DOHH2 (cell line): ENCODE measurements around the gene SPRY1.
A peak's percentile ranks its signal among the peaks of the same experiment; 100 is the strongest.

Experiments
- H3F3A ChIP-seq: fragments of 200-600 bp; sonication (generic), shearing (Covaris generic); 2 replicates; pipeline ENCODE4 v1.6.0; 2016; ENCODE audit warnings: antibody characterized with exemption, mild to moderate bottlenecking; ENCODE audit not compliant: control insufficient read depth, insufficient read depth
- H3K27ac ChIP-seq: fragments of 200-600 bp; sonication (generic); 2 replicates; pipeline ENCODE4 v1.5.1; 2014; ENCODE audit warnings: low read depth, mild to moderate bottlenecking, low read length, moderate library complexity
- H3K27me3 ChIP-seq: fragments of 200-600 bp; sonication (generic); 2 replicates; pipeline ENCODE4 v1.6.1; 2014; ENCODE audit warnings: mild to moderate bottlenecking, low read length, mixed read lengths; ENCODE audit not compliant: control insufficient read depth
- H3K36me3 ChIP-seq: fragments of 200-600 bp; sonication (generic); 2 replicates; pipeline ENCODE4 v1.6.1; 2014; ENCODE audit warnings: mild to moderate bottlenecking, low read length, moderate library complexity, mixed read lengths; ENCODE audit not compliant: control insufficient read depth
- H3K4me1 ChIP-seq: fragments of 200-600 bp; sonication (generic); 2 replicates; pipeline ENCODE4 v1.6.1; 2014; ENCODE audit warnings: mild to moderate bottlenecking, low read length, mixed read lengths; ENCODE audit not compliant: control insufficient read depth
- H3K4me2 ChIP-seq: fragments of 200-600 bp; sonication (generic); 2 replicates; pipeline ENCODE4 v1.6.0; 2014; ENCODE audit warnings: mild to moderate bottlenecking, low read length, moderate library complexity
- H3K4me3 ChIP-seq: fragments of 200-600 bp; sonication (generic); 2 replicates; pipeline ENCODE4 v1.5.1; 2014; ENCODE audit warnings: mild to moderate bottlenecking, low read length, mixed read lengths
- H3K79me2 ChIP-seq: fragments of 200-600 bp; sonication (generic); 2 replicates; pipeline ENCODE4 v1.6.1; 2014; ENCODE audit warnings: mild to moderate bottlenecking, low read length, mixed read lengths; ENCODE audit not compliant: control insufficient read depth
- H3K9me2 ChIP-seq: fragments of 200-600 bp; sonication (generic); replicated peaks from 2 replicates; pipeline ENCODE4 v1.6.1; 2014; ENCODE audit warnings: mild to moderate bottlenecking, low read length, mixed read lengths; ENCODE audit not compliant: control insufficient read depth
- H3K9me3 ChIP-seq: fragments of 200-600 bp; sonication (generic); 2 replicates; pipeline ENCODE4 v1.6.1; 2014; ENCODE audit warnings: antibody characterized with exemption, low read length, mixed read lengths; ENCODE audit not compliant: control insufficient read depth, insufficient read depth
- H4K20me1 ChIP-seq: fragments of 200-600 bp; sonication (generic); 2 replicates; pipeline ENCODE4 v1.6.0; 2014; ENCODE audit warnings: low read depth, mild to moderate bottlenecking, antibody characterized with exemption, low read length, moderate library complexity; ENCODE audit not compliant: control insufficient read depth, insufficient read depth
- EZH2phosphoT487 ChIP-seq: fragments of 200-600 bp; sonication (generic); IDR thresholded peaks from 2 replicates; pipeline ENCODE4 v1.6.1; 2017; ENCODE audit warnings: borderline replicate concordance, mild to moderate bottlenecking, antibody characterized with exemption, low read length, moderate library complexity, mixed read lengths
- TF ChIP-seq, protein P1 (sequence below): fragments of 200-600 bp; sonication (generic); IDR thresholded peaks from one replicate; pipeline ENCODE4 v1.5.1; 2014; ENCODE audit warnings: antibody characterized with exemption, mild to moderate bottlenecking, low read depth, low read length; ENCODE audit not compliant: poor library complexity, severe bottlenecking

SPRY1 gene

DNA sequence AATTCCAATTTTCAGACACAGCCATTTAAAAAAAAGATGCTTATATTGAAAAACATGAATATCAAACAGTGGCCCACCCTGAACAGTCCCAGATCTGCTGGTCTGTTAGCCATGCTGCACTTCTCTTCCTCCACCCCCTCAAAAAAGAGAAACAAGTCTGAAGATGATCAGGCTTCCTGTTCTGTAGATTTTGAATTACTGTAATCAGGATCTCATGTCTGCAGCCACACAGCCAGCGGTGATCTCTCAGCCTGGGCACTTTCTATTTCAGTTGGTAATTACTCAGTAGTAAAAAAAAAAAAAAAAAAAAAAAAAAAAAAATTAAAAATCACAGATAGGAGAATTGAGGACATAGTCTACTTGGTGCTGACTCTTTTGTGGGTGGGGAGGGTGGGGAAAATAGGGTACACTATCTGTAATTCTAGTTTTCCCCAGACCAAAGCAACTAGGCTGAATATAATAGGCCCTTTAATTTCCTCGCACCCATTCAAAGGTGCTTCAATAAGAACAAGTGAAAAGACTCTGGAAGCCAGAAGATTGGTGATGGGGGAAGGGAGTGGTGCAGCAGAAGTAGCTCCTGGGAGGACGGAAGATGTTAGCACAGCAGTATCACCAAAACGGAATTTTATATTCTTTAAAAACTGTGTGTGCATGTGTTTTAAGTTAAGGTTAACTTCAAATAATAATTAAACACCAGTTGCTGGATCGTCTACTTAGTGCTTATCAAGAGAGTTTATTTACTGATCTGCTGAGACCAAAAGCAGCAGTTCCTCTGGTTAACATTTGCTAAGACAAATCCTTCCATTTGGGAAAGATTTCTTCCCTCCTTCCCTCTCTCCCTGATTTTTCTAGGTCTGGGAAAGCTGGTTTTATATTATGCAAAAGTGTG, 47.0 kb downstream of the SPRY1 start:
- H4K20me1 ChIP-seq: no peaks in the 10 kb centered on the region
- no peaks in the 10 kb centered on the region for H3F3A ChIP-seq
- peak overlapping the region; percentile 53 for H3K4me3 ChIP-seq
- H3K36me3 ChIP-seq: no peaks in the 10 kb centered on the region
- H3K9me2 ChIP-seq: no peaks in the 10 kb centered on the region
- H3K9me3 ChIP-seq: no peaks in the 10 kb centered on the region
- TF ChIP-seq, protein P1, sequence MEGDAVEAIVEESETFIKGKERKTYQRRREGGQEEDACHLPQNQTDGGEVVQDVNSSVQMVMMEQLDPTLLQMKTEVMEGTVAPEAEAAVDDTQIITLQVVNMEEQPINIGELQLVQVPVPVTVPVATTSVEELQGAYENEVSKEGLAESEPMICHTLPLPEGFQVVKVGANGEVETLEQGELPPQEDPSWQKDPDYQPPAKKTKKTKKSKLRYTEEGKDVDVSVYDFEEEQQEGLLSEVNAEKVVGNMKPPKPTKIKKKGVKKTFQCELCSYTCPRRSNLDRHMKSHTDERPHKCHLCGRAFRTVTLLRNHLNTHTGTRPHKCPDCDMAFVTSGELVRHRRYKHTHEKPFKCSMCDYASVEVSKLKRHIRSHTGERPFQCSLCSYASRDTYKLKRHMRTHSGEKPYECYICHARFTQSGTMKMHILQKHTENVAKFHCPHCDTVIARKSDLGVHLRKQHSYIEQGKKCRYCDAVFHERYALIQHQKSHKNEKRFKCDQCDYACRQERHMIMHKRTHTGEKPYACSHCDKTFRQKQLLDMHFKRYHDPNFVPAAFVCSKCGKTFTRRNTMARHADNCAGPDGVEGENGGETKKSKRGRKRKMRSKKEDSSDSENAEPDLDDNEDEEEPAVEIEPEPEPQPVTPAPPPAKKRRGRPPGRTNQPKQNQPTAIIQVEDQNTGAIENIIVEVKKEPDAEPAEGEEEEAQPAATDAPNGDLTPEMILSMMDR: no peak
- no peak for TF ChIP-seq EZH2phosphoT487
- peaks cover 34% of the 10 kb centered on the region for H3K4me1 ChIP-seq
- H3K27ac ChIP-seq: peak overlapping the region; percentile 67
- no peaks in the 10 kb centered on the region for H3K27me3 ChIP-seq
- no peaks in the 10 kb centered on the region for H3K79me2 ChIP-seq
- peak overlapping the region; percentile 75 for H3K4me2 ChIP-seq

DNA sequence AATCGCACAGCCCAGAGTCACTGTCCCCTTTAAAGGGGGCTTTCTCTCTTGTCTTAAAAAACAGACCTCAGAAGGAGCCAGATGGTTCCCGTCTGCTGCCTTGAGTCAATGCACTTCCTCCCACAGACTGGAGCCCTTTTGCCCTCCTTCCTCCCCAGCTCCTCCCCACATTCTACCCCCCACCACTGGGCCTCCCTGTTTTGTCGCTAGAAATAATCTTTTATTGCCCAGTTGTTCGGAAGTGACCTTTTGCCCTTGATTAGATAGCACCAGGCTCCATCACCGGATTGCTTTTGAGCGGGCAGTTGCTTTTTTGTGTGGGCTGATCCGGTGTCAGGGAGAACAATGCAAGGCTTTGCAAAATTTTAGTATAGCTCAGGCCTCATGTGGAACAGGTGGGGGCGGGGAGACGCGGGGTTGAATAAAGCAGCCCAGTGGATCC, 47.7 kb downstream of the SPRY1 start:
- peaks cover 38% of the 10 kb centered on the region for H3K4me1 ChIP-seq
- peak overlapping the region; percentile 53 for H3K4me3 ChIP-seq
- H3K9me3 ChIP-seq: no peaks in the 10 kb centered on the region
- H3K36me3 ChIP-seq: no peaks in the 10 kb centered on the region
- no peak for TF ChIP-seq EZH2phosphoT487
- TF ChIP-seq, protein P1: no peak
- no peaks in the 10 kb centered on the region for H3K27me3 ChIP-seq
- H3K27ac ChIP-seq: peak overlapping the region; percentile 67
- no peaks in the 10 kb centered on the region for H3K9me2 ChIP-seq
- no peaks in the 10 kb centered on the region for H4K20me1 ChIP-seq
- no peaks in the 10 kb centered on the region for H3F3A ChIP-seq
- no peaks in the 10 kb centered on the region for H3K79me2 ChIP-seq
- H3K4me2 ChIP-seq: peak overlapping the region; percentile 75

DNA sequence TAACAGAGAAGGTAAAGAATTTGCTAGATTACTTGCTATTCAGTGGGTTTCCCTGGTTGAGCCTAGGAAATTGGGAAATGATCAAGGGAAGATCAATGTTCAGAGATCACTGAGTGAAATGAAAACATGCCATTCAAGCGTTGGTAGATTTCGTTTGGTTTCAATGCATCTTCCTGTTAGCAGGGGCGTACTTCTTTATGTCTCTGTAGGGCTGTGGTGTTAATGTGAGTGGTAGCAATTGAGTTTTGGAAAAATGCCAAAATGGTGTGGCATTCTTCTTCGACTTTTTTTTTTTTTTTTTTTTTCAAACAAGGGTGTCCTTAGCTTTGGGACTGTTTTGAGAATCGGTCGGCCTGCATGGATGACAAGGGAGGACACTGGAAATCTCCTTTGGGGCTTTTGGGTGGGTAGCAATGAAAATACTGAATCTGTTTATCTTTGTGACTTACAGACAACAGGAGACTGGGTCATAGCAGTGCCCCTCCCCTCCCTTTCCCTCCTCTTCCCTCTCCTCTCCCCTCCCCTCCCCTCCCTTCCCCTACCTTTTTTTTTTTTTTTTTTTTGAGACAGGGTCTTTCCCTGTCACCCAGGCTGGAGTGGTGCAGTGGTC, 50.4 kb downstream of the SPRY1 start:
- no peaks in the 10 kb centered on the region for H4K20me1 ChIP-seq
- no peaks in the 10 kb centered on the region for H3K79me2 ChIP-seq
- no peaks in the 10 kb centered on the region for H3K27me3 ChIP-seq
- H3K9me2 ChIP-seq: no peaks in the 10 kb centered on the region
- TF ChIP-seq EZH2phosphoT487: no peak
- no peaks in the 10 kb centered on the region for H3F3A ChIP-seq
- no peaks in the 10 kb centered on the region for H3K9me3 ChIP-seq
- H3K4me3 ChIP-seq: no peak overlapping the region
- no peaks in the 10 kb centered on the region for H3K36me3 ChIP-seq
- no peak overlapping the region for H3K27ac ChIP-seq
- peaks cover 62% of the 10 kb centered on the region for H3K4me1 ChIP-seq
- no peak overlapping the region for H3K4me2 ChIP-seq

DNA sequence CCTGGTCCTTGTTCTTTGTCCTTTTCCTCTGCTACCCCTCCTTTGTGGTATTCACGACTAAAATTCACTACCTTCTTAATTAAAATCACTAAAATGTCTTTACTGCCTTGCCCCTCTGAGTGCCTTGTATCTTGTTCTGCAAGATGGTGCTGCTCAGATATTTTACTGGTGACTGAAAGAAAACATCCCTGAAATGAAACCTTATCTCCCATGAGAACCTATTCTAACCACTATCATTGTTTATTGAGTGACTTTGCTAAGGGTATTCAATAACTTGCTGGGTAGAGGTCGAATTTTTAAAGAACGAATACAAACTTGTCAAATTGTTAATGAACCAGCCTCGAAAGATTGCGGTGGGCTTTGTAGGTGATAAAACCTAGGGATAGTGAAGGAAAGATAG, 52.8 kb downstream of the SPRY1 start:
- Histone ChIP-seq H3K27ac (peak overlapping the region; percentile 2; the same call in 1 of the 2 replicates), H3K36me3 (no peaks in the 10 kb centered on the region), H3K4me1 (peaks cover 54% of the 10 kb centered on the region), H3K4me2 (peak overlapping the region; percentile 61), H3K27me3 (no peaks in the 10 kb centered on the region), H3F3A (no peaks in the 10 kb centered on the region), H3K9me2 (no peaks in the 10 kb centered on the region), H3K79me2 (no peaks in the 10 kb centered on the region), H3K4me3 (peak overlapping the region; percentile 46), H4K20me1 (no peaks in the 10 kb centered on the region), H3K9me3 (no peaks in the 10 kb centered on the region)
- TF ChIP-seq EZH2phosphoT487: no peak
- TF ChIP-seq, protein P1: no peak
